ENCODE results near the gene COX7A1.

DNA sequence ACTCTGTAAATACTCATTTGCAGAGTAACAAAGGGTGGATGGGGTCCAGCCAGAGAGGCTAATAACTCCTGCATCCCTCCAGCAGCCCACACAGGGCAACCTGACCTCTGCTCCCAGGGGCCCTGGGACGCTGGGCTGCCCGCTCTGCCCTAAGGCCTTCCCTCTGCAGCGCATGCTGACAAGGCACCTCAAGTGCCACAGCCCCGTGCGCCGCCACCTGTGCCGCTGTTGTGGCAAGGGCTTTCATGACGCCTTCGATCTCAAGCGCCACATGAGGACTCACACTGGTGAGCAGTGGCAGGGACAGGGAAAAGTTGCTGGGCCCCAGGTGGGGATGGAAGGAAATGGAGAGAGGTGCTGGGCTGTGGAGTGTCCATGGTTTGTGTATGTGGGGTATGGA, 39.6 kb downstream of the COX7A1 start:
- TF ChIP-seq, protein P1, sequence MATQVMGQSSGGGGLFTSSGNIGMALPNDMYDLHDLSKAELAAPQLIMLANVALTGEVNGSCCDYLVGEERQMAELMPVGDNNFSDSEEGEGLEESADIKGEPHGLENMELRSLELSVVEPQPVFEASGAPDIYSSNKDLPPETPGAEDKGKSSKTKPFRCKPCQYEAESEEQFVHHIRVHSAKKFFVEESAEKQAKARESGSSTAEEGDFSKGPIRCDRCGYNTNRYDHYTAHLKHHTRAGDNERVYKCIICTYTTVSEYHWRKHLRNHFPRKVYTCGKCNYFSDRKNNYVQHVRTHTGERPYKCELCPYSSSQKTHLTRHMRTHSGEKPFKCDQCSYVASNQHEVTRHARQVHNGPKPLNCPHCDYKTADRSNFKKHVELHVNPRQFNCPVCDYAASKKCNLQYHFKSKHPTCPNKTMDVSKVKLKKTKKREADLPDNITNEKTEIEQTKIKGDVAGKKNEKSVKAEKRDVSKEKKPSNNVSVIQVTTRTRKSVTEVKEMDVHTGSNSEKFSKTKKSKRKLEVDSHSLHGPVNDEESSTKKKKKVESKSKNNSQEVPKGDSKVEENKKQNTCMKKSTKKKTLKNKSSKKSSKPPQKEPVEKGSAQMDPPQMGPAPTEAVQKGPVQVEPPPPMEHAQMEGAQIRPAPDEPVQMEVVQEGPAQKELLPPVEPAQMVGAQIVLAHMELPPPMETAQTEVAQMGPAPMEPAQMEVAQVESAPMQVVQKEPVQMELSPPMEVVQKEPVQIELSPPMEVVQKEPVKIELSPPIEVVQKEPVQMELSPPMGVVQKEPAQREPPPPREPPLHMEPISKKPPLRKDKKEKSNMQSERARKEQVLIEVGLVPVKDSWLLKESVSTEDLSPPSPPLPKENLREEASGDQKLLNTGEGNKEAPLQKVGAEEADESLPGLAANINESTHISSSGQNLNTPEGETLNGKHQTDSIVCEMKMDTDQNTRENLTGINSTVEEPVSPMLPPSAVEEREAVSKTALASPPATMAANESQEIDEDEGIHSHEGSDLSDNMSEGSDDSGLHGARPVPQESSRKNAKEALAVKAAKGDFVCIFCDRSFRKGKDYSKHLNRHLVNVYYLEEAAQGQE (IDR thresholded peaks at IDR 0.05; ENCODE audit: insufficient read depth in 1 of 2, low read depth in 2 of 2, low read length in 2 of 2) = no peak
- no peak for TF ChIP-seq FOXP2 (optimal IDR thresholded peaks at IDR 0.05; ENCODE audit: borderline replicate concordance, extremely low read depth, extremely low read length, insufficient read depth)
- no peak for TF ChIP-seq TAF1 (IDR thresholded peaks at IDR 0.05; ENCODE audit: borderline replicate concordance, insufficient read depth, low read length)
- no peak for TF ChIP-seq POLR2AphosphoS5 (IDR thresholded peaks at IDR 0.05; ENCODE audit: low read depth, low read length)
